Endometrial microvascular endothelial cells (primary cell): ENCODE data around the gene SUPT3H. TPM values are rescaled to one million over a fixed set of nuclear protein-coding genes. Genes with fewer than 3 reads are reported as not detected.

ENCODE experiments used
- in situ Hi-C: cut with HindIII; loops from 2 replicates; pipeline ENCODE4 v1.10.0; 2017; ENCODE audit warnings: low sequenced_read_pairs, low pct_unique_long_range_greater_than_20kb; ENCODE audit errors: inconsistent ontology term
- total RNA-seq: library from RNA; depleted of rRNA; stranded (reverse); fragments of >200 nt; gene quantifications from one replicate; pipeline ENCODE4 v1.2.3, GENCODE V29; 2015; ENCODE audit errors: inconsistent ontology term

SUPT3H gene
- total RNA-seq, 1 donor from 2014 or later, result 6.6 TPM

DNA sequence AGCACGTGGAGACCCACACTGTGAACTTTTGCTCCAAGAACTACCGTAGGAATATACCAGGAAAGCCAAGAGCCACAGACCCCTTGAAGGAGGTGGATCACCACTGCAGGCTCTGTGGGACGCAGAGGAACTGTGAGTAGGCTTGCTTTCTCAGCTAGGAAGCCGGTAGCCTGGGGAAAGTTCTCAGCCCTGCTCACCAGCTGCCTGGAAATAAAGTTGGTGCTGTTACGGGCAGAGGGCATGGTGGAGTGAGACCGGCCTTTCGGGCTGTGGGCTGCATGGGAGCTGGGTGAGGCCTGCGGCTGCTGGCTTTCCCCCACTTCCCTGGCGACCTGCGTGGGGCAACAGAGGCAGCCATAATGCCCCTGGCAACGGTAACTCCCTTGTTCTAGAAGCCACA, 422.6 kb downstream of the SUPT3H start:
- in situ Hi-C loops, result no loop called here

DNA sequence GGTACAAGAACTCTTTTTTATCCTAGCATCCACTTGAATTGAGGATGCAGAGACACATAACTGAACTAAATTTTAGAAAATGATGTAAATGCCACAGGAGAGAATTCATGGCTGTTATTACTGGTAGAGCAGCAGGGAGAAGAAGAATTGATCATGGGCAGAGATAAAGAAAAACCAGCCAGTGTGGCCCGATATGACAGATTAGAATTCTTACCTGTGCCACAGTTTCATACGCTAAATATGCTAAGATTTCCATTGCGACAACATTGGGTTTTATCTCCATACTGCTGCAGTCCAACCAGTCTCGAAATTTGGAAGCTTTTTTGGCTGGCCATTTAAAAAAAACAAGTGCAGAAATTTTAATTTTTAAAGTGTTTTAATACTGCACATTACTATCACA, 423.5 kb downstream of the SUPT3H start:
- in situ Hi-C loops, result no loop called here

GRCh38 chr6:44951253-44951747, 426.4 kb downstream of the SUPT3H start:
- in situ Hi-C loops, result no loop called here

DNA sequence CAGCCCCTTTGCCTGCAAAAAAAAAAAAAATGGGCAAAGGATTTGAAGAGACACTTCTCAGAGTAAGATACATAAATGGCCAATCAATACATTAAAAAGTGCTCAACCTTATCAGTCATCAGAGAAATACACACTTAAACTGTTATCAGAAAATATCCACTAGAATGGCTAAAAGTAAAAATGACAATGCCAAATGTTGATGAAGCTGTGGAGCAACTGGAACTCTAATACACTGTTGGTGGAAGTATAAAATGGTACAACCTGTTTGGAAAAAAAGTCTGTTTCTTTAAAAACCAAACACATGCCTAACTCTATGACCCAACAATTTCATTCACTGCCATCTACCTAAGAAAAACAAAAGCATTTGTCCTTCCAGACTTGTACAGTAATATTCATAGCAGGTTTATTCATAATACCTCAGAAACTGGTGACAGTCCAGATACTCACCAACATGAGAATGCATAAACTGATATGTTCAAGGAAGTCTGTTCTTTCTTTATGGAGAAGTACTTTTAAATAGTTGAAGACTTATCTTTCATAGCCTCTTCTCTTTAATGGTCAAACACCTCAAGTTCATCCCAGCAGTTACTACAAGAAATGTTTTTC, 428.0 kb downstream of the SUPT3H start:
- in situ Hi-C loops, result no loop called here

DNA sequence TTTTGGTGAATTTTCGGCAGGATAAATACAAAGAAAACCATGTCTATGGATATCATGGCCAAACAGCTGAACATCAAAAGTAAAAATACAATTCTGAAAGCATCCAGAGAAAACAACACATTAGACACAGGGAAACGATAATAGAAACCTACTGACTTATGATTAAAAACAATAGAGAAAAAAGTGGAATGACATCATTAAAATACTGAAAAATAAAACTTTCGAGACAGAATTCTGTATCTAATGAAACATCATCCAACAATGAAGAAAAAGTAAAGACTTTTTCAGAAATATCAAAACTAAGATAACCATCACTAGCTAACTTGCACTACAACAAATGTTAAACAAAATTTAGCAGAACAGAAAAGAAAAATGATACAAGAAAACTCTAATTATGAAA, 434.2 kb downstream of the SUPT3H start:
- in situ Hi-C loops, result no loop called here

GRCh38 chr6:44942798-44943197, 434.9 kb downstream of the SUPT3H start:
- in situ Hi-C loops, result no loop called here

- in situ Hi-C loops, result no loop called here
Observed at GRCh38 chr6:44942201-44942600, 435.5 kb downstream of the SUPT3H start.

GRCh38 chr6:44940367-44940766, 437.4 kb downstream of the SUPT3H start:
- in situ Hi-C loops, result no loop called here

GRCh38 chr6:44935693-44936300, 441.9 kb downstream of the SUPT3H start:
- in situ Hi-C loops, result no loop called here

DNA sequence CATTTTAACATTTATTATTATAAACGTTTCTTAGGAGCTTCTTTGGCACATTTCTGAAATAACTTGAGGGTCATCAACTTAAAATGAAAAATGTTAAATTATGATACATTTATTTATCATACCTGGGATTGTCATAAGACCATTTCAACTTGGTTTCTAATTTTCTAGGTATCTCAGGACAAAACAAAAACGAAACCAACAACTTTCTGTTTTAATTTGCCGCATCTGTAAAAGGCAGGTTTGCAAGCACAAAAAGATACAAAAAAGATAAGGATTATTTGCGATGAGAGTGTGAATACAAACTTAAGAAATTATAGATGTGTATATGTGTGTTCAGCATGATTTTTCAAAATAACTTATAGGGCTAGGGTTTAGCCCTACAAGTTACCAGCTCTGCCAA, 444.6 kb downstream of the SUPT3H start:
- in situ Hi-C loops, result no loop called here

GRCh38 chr6:44932651-44933091, 445.1 kb downstream of the SUPT3H start:
- in situ Hi-C loops, result no loop called here

GRCh38 chr6:44931385-44931784, 446.3 kb downstream of the SUPT3H start:
- in situ Hi-C loops, result no loop called here

DNA sequence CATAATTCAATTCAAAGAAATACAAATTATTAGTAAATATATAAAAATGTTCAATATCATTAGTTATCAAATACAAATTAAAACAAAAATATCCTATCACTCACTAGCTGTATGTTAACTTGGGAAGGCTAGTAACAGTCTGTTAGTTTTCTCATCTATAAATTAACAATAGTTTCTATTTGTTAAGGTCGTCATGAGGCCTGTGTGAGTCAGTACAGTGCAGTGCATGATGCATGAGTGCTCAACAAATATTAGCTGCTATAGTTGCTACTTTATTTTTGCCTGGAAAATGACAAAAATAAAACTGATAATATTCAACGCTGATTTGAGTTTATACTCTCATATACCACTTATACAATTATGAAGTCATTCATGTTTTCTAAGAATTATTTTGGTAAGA, 451.2 kb downstream of the SUPT3H start:
- in situ Hi-C loops, result no loop called here

GRCh38 chr6:44925100-44925739, 452.5 kb downstream of the SUPT3H start:
- in situ Hi-C loops, result no loop called here

DNA sequence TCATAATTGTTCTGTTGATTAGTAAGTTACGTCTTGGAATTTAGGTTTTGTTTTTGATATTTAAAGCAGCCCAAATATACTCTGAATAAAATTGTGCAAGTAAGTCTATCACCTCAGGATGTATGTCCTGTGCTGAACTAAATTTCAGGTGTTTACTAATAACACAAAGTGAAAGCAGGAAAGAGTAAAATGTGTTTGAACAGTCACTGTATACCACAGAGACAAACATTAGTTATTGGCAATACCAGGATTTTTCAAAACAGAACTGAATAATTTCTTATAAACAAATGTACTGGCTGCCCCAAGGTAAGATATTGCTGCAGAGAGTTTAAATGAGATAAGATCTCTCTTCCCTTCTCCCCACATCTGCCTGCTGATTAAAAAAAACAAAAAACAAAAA, 454.3 kb downstream of the SUPT3H start:
- in situ Hi-C loops, result no loop called here

GRCh38 chr6:44921798-44922197, 455.9 kb downstream of the SUPT3H start:
- in situ Hi-C loops, result no loop called here

GRCh38 chr6:44920952-44921491, 456.7 kb downstream of the SUPT3H start:
- in situ Hi-C loops, result no loop called here

- in situ Hi-C loops, result no loop called here
Observed at GRCh38 chr6:44918671-44919296, 458.9 kb downstream of the SUPT3H start.

DNA sequence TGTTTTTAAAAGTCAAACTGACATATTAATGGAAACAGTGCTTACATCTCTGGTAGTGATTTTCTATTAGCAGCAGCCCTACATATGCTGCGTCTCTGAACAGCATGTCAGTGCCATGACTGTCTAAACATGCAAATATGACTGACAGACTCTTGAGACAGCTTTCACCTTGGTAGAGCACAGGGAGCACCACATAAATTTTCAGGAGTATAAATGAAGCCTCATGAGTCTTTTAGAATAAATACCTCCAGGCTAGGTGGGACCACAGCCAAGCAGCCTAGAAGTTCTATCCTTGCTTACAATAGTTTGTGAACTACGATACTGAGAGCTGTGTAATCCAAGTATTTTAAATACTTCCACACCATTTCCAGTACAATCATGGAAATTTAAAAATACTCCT, 460.3 kb downstream of the SUPT3H start:
- in situ Hi-C loops, result no loop called here

DNA sequence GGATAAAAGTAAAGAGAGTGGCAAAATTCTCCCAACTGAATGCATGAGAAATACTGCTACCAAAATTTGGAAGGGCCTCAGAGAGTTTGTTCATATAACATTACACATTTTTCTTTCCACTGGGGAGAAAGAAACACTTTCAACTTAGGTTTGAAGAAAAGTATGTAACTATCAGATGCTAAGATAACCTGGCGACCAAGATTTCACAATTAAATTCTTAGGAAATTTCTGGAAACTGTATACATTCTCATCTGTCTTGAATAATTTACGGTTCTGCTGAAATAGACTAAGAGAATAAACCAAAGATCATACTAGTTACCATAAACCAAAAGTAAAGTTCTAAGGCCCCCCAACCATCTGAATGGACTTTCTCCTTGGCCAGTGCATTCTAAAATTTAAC, 462.6 kb downstream of the SUPT3H start:
- in situ Hi-C loops, result no loop called here
